Stimulated activated CD8-positive, alpha-beta memory T cell treated with anti-CD3 and anti-CD28 coated beads, Interleukin-15, amount 100 ng/mL, for 1 hour (primary cell): ENCODE measurements around the gene KCTD19.

Source experiments
- DNase-seq: peaks from one replicate; pipeline ENCODE4 v3.0.0-alpha.2; 2020; ENCODE audit warnings: low read depth

Gene KCTD19

DNA sequence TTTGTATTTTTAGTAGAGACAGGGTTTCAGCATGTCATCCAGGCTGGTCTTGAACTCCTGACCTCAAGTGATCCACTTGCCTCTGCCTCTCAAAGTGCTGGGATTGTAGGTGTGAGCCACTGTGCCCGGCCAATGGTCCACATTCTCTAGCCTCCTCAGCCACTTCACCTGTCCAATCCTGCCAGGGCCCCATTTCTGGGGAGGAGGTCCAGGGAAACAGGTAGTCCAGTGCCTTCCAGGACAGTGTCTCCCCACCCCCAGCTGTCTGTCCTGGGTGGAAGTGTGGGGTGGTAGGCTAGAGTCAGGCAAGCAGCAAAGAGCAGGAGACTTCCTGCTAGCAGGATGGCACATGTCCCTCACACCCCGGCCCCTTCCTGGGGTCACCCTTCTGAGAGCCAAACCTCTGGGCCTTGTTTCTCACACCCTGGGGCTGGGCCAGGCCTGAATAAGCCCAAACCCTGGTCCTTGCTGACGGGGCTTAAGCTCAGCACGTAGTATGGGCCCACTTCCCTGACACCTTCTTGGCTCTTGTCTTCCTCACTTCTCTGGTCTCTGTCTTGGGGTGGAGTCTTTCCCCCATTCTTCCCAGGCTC lies 84.3 kb downstream of the KCTD19 start:
- no peak for DNase-seq

GRCh38 chr16:67241008-67241900 lies 85.3 kb downstream of the KCTD19 start:
- no peak for DNase-seq

DNA sequence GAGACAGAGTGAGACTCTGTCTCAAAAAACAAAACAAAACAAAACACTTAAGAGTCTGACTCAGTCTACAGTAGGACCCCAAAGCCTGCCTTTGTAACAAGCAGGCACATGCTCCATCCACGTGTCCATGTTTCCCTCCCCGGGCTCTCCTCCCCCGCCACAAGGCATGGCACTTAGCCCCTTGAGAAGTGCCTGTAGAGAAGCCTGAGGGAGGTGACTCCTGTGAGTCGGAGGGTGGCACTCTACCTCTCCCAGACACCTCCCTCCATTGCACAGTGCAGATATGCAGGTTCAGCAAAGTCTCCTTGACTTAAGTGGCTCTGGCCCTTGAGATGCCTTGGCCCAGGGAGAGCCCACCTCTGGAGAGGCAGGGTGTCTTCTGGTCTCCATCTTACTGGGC lies 86.0 kb downstream of the KCTD19 start:
- DNase-seq, result no peak
